Astrocyte of the cerebellum (primary cell): ENCODE results near the gene R3HDM2.
A peak's percentile ranks its signal among the peaks of the same experiment; 100 is the strongest.
"Not testable (repeated sequence)": the region's sequence is repeated elsewhere in the genome, so short reads cannot be mapped to it uniquely, and the experiment has no call there.

Experiments
- DNase-seq: peaks from one replicate; pipeline ENCODE4 v3.0.0-alpha.2; 2011; ENCODE audit warnings: low read depth
- H3K4me3 ChIP-seq: 2 replicates; pipeline ENCODE4 v1.5.1; 2011; ENCODE audit warnings: mild to moderate bottlenecking, low read depth, low read length, moderate library complexity
- CTCF ChIP-seq: IDR thresholded peaks from 2 replicates; pipeline ENCODE4 v1.5.1; 2012; ENCODE audit warnings: low read length, low read depth, moderate library complexity, mild to moderate bottlenecking; ENCODE audit errors: missing control alignments
- in situ Hi-C: cut with HindIII; loops from 2 replicates; pipeline ENCODE4 v1.10.0; 2017; ENCODE audit warnings: low sequenced_read_pairs

Gene R3HDM2

GRCh38 chr12:57434517-57435223 is 3.8 kb upstream of the R3HDM2 start, which contains the start of gene INHBC:
Gene INHBC (plus strand): TSS chr12:57434784. CDS start chr12:57434887, 103 bp downstream.
- no peak for DNase-seq
- H3K4me3 ChIP-seq, result no peak within 1 kb of the TSS
- TF ChIP-seq CTCF, result no peak
- in situ Hi-C loops, result no loop called here

- in situ Hi-C loops, result no loop called here
- DNase-seq, result no peak
- H3K4me3 ChIP-seq, result no peak overlapping the region
- TF ChIP-seq CTCF, result no peak
Observed at GRCh38 chr12:57433370-57433769, 2.5 kb upstream of the R3HDM2 start.

GRCh38 chr12:57431654-57432188 is 878 bp upstream of the R3HDM2 start:
- DNase-seq, result no peak
- no peak for TF ChIP-seq CTCF
- in situ Hi-C loops, result no loop called here
- no peak overlapping the region for H3K4me3 ChIP-seq

- in situ Hi-C loops, result no loop called here
- no peak for DNase-seq
- peak overlapping the region; percentile 54 for H3K4me3 ChIP-seq
Observed at GRCh38 chr12:57430112-57430930, 522 bp downstream of the R3HDM2 start.

GRCh38 chr12:57429473-57430111 is 1.3 kb downstream of the R3HDM2 start:
- in situ Hi-C loops, result no loop called here
- DNase-seq, result no peak
- TF ChIP-seq CTCF, result no peak
- H3K4me3 ChIP-seq, result peak overlapping the region; percentile 54

More at GRCh38 chr12:57430112-57430930, 522 bp downstream of the R3HDM2 start:
- no peak for TF ChIP-seq CTCF

- no peak for TF ChIP-seq CTCF
- no peak overlapping the region for H3K4me3 ChIP-seq
- DNase-seq, result no peak
- in situ Hi-C loops, result no loop called here
Observed at GRCh38 chr12:57428965-57429364, 1.9 kb downstream of the R3HDM2 start.

- in situ Hi-C loops, result not testable (repeated sequence)
Observed at GRCh38 chr12:57426948-57427347, 3.9 kb downstream of the R3HDM2 start.

More at GRCh38 chr12:57426948-57427347, 3.9 kb downstream of the R3HDM2 start:
- not testable (repeated sequence) for DNase-seq, H3K4me3 ChIP-seq
